ENCODE measurements around the gene DZIP1.

GRCh38 chr13:95636853-95637252 is 7.7 kb downstream of the DZIP1 start:
- TF ChIP-seq USF2 (CRISPR knock-in tag; IDR thresholded peaks at IDR 0.05) (no peak), MAX (CRISPR knock-in tag; IDR thresholded peaks at IDR 0.05) (no peak), CTCF (IDR thresholded peaks at IDR 0.05) (no peak), ETV6 (CRISPR knock-in tag; IDR thresholded peaks at IDR 0.05) (no peak), NR3C1 (CRISPR knock-in tag; conservative IDR thresholded peaks at IDR 0.05; ENCODE audit: low read depth) (no peak), IRF2 (CRISPR knock-in tag; IDR thresholded peaks at IDR 0.05; ENCODE audit: borderline replicate concordance, low read depth) (no peak), ARID4B (CRISPR knock-in tag; IDR thresholded peaks at IDR 0.05; ENCODE audit: borderline replicate concordance) (no peak), JUN (CRISPR knock-in tag; IDR thresholded peaks at IDR 0.05) (no peak), E2F4 (CRISPR knock-in tag; IDR thresholded peaks at IDR 0.05; ENCODE audit: borderline replicate concordance, low read depth) (no peak), FOXP1 (CRISPR knock-in tag; IDR thresholded peaks at IDR 0.05; ENCODE audit: borderline replicate concordance) (no peak)
